Fibroblast of skin of left biceps (primary cell): Measurements from ENCODE around the gene PADI4.

ENCODE experiments used
- DNase-seq, 2 experiments: peaks; one replicate each; pipeline ENCODE4 v3.0.0-alpha.2; 2013; ENCODE audit warnings: low read depth in 2 of 2

PADI4 gene, protein sequence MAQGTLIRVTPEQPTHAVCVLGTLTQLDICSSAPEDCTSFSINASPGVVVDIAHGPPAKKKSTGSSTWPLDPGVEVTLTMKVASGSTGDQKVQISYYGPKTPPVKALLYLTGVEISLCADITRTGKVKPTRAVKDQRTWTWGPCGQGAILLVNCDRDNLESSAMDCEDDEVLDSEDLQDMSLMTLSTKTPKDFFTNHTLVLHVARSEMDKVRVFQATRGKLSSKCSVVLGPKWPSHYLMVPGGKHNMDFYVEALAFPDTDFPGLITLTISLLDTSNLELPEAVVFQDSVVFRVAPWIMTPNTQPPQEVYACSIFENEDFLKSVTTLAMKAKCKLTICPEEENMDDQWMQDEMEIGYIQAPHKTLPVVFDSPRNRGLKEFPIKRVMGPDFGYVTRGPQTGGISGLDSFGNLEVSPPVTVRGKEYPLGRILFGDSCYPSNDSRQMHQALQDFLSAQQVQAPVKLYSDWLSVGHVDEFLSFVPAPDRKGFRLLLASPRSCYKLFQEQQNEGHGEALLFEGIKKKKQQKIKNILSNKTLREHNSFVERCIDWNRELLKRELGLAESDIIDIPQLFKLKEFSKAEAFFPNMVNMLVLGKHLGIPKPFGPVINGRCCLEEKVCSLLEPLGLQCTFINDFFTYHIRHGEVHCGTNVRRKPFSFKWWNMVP

DNA sequence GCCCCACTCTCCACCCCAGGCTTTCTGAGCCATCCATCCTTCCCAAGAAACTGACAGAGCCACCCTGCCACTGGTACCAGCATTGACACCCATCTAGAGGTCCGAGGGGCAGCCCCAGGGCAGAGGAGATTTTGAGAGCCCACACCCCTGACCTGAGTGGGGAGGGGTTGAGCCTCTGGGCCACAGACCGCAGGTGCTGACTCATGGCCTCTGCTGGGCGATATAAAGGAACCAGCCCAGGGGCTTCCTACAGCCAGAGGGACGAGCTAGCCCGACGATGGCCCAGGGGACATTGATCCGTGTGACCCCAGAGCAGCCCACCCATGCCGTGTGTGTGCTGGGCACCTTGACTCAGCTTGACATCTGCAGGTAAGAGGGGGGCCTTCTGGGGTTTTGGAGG, at the start of gene PADI4:
Gene PADI4, plus strand, starts transcription at position 252 of the 400 bp plus-strand sequence. Its CDS starts 26 bp downstream, at position 278.
- DNase-seq, result no peak

DNA sequence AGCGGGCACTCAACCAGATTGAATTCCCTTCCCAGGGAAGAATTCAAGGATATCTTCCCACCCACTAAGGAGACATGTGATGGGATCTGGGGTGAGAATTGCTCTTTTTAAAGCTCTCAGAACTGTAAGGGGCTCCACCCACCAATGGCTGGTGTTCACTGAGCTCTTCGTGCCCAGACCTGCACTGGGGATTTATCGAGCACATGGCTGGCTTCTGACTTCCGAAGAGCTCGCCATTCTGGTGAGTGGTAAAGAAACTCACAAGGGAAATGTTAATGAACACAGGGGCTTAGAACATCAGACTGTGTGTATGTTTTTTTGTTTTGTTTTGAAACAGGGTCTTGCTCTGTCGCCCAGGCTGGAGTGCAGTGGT, 49.3 kb upstream of the PADI4 start:
- DNase-seq, result no peak

DNA sequence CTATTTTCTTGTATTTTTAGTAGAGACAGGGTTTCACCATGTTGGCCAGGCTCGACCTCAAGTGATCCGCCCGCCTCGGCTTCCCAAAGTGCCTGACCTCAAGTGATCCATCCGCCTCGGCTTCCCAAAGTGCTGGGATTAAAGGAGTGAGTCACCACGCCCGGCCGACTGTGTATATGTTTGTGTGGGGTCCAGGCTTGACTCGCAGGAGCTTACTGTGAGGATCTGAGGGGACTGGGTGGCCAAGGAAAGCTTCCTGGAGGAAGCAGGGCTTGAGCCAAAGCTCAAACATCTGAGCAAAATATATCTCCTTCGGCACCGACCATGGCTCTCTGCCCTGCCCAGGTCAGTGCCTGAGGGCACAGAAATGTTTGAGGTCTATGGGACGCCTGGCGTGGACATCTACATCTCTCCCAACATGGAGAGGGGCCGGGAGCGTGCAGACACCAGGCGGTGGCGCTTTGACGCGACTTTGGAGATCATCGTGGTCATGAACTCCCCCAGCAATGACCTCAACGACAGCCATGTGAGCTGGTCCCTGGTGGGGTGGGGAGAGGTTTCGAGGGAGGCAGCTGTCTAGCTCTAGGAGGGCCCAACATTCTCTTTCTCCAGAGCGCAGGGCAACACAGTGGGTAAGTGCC, 48.6 kb upstream of the PADI4 start:
- DNase-seq, result no peak

DNA sequence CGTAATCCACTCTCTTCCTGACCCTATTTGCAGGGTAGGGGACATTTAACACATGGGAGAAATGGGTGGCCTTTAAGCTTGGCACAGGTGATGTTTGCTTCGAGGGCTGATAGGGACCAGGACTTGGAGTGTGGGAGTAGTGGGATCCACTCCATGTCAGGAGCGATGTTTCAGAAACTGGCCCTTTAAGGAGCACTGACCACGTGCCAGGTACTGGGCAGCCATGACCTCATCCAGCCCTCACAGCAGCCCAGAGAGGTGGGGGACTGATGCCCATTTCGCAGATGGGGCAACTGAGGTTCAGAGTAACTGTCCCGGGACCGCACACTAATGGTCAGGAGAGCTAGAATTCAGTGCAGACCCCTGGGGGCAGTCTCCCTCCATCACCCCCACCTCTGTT, 47.7 kb upstream of the PADI4 start:
- no peak for DNase-seq

DNA sequence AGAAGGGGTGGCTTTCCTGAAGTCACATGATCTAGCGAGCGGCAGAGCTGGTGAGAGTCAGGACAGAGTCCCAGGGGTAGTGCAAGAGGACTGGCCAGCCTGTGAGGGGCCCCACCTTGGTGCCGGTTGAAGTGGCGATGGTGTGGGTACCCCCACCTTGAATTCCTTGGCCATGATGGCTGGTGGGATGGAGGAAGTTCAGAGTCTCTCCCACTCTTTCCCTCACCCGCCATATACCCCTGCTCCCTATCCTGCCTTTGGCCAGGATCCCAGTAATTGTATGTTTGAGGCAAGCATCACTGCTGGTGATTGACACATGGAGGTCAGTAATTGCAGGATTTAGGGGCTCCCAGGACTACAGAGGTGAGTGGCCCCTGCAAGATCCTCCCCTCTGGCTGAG, 47.3 kb upstream of the PADI4 start:
- no peak for DNase-seq

DNA sequence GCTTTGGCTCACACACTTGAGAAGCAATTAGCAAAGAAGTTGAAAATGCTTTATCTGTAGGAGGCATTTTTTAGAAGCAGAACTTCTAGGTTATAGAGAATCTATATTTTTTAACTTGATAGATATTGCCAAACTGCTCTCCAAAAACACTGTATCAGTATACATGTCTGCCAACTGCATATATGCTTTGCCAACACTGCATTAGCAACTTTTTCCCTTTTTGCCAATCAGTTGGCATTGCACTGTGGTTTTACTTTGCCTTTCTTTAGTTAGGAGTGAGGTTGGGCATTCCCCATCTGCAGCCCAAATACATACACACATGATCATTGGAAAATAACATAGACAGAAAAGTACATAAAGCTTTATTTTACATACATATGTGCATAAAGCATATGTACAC, 44.1 kb upstream of the PADI4 start:
- DNase-seq, result no peak

DNA sequence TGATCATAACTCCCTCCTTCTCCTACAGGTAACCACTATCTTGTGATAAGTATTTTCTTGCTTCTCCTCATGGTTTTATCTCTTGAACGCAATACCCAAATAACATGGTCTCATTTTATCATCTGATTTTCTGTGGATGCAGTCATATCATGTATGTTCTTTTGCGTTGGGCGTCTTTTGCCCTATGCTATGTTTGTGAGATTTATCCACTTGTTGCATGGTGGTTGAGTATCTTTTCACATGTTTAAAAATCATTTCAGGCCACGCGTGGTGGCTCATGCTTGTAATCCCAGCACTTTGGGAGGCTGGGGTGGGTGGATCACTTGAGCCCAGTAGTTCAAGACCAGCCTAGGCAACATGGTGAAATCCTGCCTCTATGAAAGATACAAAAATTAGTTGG, 43.5 kb upstream of the PADI4 start:
- no peak for DNase-seq

DNA sequence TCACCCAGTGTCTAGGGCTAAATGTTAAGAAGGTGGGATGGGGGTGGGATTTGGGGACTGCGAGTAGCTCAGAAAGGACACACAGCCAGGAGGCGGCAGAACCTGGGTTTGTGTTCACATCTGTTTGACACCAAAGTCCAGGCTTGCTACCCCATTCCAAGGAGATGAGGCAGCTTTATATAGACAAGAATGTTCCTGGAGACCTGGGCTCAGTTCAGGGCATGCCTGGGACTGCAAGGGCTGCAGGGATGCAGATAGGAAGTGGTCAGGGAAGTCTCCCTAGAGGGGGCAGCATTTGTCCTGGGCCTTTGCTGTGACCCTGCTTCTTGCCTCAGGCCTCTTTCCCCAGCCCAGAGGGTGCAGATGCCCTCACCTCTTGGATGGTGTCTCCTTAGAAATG, 42.8 kb upstream of the PADI4 start:
- no peak for DNase-seq

DNA sequence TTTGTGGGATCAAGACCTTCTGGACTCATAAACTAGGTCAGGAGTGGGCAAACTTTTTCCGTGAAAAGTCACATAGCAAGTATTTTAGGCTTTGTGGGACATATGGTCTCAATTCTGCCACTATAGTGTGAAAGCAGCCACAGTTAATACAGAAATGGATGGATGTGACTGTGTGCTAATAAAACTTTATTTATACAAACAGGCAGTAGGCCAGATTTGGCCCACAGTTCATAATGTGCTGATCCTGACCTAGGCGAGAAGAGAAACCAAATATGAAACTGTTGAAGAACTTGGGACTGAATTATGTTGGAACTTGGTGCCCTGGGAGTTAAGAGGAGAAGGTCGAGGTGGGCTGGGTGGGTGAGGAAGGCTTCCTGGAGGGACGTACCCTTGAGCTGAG, 42.0 kb upstream of the PADI4 start:
- no peak for DNase-seq

DNA sequence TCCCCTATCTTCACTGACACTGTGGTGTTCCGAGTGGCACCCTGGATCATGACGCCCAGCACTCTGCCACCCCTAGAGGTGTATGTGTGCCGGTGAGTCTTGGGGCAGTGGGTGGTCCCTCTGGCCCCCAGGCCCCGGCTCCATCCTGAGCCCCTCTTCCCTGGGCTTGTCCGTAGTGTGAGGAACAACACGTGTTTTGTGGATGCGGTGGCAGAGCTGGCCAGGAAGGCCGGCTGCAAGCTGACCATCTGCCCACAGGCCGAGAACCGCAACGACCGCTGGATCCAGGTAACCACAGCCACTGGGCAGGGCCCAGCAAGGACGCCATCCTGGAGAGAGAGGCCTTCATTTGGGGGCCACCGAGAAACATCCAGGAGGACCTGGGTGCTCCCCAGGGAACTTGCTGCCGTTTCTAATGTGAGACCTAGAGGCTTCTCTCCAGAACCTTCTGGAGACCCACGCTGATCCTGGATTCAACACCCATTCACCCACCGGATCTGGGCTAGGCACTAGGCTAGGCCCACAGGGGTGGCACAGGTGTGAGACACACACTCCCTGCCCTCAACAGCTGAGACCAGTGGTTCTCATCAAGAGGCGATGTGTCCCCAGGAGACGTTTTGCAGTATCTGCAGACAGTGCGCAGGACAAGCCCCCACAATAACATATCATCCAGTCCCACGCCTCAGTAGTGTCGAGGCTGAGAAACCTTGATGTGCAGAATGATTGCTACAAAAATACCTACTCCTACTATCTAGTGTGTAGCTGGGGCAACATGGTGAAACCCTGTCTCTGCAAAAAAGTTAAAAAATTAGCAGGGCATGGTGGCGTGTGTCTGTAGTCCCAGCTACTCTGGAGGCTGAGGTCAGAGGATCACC, 36.9 kb upstream of the PADI4 start:
- DNase-seq, result no peak

DNA sequence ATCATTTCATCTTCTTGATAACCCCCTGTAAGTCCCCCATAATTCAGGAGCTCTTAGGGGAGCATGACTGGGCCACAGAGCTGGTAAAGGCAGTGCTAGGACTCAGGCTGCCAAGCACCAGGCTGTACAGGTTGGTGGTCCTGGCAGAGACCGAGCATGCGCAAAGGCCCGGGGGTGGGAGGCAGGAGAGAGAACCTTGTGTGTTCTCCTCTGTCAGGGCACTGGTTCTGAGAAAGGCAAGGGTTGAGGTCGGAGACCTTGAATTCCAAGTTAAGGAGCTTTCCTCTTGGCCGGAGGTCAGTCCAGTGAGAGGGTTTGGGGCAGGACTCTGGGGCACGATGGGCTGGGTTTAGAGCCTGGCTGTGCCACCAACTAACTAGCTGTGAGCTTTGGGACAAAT, 35.9 kb upstream of the PADI4 start:
- no peak for DNase-seq

DNA sequence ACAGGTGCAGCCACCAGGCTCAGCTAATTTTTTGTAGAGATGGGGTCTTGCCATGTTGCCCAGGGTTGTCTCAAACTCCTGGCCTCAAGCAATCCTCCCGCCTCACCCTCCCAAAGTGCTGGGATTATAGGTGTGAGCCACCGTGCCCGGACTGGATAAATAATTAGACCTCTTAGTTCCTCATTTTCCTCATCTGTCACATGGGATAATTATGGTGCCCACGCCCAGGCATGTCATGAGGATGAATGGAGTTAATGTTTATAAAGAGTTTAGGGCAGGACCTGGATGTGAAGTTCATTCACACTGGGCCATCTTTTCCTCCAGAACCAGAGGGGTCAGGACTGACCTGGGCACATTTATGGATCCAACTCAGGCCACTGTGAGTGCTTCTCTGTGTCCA, 35.4 kb upstream of the PADI4 start:
- no peak for DNase-seq

DNA sequence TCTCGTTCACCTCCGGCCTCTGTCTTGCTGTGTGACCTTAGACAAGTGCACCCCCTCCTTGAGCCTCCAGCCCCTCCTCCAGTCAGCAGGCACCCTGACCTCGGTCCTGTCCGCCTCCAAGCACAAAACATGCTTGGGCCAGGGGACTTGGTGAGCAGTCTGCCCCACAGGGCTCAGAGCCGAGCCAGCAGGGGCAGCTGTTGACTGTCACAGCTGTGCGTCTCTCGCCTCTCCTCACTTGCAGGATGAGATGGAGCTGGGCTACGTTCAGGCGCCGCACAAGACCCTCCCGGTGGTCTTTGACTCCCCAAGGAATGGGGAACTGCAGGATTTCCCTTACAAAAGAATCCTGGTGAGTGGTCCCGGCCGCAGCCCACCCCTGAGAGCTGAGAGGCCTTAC, 34.9 kb upstream of the PADI4 start:
- DNase-seq, result no peak

DNA sequence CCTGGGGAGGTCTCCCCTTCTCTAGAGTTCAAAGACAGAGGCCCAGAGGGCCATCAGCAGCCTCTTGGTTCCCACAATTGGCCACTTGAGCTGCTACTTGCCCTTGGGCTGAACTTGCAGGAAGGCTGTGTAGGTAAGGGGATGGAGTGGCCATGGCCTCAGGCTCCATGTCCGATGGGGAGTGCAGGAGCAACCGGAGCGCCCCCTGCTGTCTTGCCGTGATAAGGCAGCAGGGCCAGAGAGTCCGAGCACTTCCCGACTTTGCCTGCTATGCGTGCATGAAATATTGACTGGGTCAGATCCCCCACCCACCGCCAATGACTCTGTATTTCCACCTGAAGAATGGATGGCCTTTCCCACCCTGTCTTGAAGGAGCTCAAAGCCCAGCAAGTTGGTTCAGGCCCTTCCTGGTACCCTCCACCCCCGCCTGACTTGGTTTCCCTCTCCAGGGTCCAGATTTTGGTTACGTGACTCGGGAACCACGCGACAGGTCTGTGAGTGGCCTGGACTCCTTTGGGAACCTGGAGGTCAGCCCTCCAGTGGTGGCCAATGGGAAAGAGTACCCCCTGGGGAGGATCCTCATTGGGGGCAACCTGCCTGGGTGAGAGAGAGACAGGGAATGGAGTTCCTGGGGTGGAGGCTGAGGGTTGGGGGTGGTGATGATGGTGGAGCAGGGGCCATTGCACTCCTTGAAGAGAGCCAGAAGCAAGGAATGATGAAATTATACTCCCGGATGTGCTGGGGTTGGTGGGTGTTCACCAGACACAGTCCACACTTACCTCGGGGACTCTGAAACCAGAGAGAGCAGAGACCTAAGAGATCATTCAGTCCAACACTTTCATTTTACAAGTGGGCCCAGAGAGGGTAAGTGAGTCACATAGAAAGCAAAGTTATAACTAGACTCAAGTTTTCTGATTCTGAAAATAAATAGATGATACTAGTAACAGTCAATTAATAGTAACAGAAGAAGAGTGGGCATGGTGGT, 33.5 kb upstream of the PADI4 start:
- DNase-seq, result no peak

DNA sequence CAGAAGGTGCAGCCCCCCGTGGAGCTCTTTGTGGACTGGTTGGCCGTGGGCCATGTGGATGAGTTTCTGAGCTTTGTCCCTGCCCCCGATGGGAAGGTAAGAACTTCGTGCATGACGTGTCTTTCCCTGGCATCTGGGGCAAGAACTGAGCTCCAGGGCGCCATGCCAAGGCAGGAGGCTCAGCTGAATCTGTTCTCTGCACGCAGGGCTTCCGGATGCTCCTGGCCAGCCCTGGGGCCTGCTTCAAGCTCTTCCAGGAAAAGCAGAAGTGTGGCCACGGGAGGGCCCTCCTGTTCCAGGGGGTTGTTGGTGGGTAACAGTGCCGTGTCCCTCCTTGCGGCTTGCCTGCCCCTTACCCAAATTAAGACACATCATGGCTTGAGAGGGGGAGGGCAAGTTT, 31.4 kb upstream of the PADI4 start:
- DNase-seq, result no peak

DNA sequence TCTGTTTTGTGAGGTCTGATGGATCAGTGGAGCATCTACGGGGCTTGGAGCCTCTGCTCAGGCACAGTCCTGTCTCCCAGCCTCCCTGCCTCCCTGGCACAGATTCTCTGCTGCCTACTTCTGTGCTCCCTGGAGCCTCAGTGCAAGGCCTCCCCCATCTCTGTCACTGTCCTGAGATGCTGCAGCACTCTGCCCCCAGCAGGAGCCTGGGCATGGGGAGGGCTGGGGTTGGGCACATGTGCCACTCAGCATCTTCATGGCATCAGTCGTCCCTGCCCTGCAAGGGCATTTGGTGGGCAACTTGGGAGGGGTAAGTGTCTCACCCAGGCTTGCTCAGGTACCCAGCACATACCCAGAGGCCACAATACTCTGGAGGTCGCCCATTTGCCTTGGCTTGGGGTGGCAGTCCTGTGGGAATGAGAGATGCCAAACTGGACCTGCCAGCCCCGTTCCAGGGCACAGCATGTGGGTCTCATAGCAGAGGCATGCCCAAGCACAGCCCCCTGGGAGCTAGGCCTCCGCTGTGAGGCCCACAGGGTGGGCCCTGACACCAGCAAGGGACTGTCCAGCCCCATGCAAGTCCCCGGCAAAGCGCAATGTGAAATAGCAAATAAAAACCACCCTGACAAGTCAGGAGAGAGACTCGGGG, 30.4 kb upstream of the PADI4 start:
- no peak for DNase-seq

DNA sequence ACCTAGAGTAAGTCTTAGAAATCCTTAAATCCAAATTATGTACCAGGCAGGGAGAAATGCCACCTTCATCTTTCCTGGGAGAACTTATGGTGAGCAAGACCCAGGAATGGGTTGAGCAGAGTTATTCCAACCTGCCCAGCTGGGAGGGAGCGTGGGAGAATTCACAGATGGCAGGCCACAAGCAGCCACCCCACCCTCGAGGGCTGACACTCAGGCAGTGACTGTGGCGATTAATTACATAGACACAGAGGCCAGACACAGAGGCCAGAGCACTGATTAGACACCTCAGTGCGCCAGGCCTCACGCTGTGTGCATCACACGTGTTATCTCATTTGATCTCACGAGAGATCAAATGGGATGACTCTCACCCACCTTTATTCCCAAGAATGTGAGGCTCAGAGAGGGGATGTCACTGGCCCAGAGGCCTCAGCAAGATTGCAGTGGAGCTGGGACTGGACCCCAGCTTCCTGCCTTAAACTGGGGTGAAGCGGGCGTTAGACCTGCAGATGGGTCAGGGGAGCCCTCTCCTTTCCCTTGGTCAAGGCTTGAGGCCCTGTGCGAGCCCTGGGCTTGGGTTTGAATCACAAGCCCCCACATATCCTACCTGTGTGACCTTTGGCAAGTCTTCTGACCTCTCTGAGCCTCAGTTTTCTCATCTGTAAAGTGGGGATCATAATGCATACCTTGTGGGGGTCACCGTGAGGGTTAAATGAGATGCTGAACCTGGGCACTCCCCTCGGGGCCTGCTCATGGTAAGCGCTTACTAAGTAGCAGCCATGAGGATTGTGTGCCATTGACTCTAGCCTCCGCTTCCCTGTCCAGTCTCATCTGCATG, 28.8 kb upstream of the PADI4 start:
- DNase-seq, result no peak

DNA sequence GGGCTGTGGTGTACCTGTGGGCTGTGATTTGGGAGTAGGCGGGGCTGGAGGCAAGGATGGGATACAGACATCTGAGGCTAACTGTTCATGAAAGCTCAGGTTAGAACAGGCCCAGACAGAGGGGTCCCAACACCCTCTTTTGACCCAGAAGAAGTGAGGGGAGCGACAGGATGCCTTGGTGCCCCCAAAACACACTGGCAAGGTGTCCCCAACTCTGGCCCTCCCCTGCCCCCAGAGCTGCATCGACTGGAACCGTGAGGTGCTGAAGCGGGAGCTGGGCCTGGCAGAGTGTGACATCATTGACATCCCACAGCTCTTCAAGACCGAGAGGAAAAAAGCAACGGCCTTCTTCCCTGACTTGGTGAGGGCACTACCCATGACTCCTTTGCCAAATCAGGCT, 27.6 kb upstream of the PADI4 start:
- DNase-seq, result no peak

DNA sequence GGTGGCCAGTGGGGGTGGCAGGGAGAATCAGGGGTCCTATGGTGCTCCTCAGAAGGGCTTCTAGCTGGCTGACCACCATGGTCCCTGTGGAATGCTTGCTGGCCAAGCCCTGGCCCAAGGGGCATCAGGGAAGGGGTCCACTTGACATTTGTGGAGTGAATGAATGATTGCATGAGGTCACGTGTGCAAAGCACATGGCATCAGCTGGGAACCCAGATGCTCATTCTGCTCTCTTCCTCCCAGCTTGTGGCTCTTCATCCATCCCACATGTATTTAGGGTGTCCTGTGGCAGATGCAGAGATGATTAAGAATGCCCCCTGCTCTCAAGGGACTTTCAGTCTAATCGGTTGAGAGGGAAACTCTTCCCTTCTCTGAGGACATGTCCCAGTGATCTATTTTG, 27.1 kb upstream of the PADI4 start:
- no peak for DNase-seq
